Coronary artery (tissue), 2 donors: ENCODE results near the gene FAM209B.

Source experiments
- DNase-seq: peaks from one replicate; pipeline ENCODE4 v3.0.0-alpha.2; 2017; ENCODE audit warnings: low spot score
- H3K27ac ChIP-seq, 2 donors: fragments of 200-600 bp; sonication (generic); one replicate each; pipeline ENCODE4 v1.5.1; 2016 to 2019
- H3K4me3 ChIP-seq: fragments of 200-600 bp; sonication (generic); 2 replicates; pipeline ENCODE4 v1.5.1; 2016; ENCODE audit warnings: mild to moderate bottlenecking, moderate library complexity
- TF ChIP-seq, protein P1 (sequence below): fragments of 200-600 bp; sonication (generic); IDR thresholded peaks from one replicate; pipeline ENCODE4 v1.5.1; 2019; ENCODE audit warnings: antibody characterized with exemption

FAM209B gene

GRCh38 chr20:56575961-56576360 is 42.9 kb downstream of the FAM209B start:
- TF ChIP-seq, protein P1, sequence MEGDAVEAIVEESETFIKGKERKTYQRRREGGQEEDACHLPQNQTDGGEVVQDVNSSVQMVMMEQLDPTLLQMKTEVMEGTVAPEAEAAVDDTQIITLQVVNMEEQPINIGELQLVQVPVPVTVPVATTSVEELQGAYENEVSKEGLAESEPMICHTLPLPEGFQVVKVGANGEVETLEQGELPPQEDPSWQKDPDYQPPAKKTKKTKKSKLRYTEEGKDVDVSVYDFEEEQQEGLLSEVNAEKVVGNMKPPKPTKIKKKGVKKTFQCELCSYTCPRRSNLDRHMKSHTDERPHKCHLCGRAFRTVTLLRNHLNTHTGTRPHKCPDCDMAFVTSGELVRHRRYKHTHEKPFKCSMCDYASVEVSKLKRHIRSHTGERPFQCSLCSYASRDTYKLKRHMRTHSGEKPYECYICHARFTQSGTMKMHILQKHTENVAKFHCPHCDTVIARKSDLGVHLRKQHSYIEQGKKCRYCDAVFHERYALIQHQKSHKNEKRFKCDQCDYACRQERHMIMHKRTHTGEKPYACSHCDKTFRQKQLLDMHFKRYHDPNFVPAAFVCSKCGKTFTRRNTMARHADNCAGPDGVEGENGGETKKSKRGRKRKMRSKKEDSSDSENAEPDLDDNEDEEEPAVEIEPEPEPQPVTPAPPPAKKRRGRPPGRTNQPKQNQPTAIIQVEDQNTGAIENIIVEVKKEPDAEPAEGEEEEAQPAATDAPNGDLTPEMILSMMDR, result no peak
- DNase-seq, result no peak
- no peak overlapping the region for H3K27ac ChIP-seq
- no peak overlapping the region for H3K4me3 ChIP-seq

GRCh38 chr20:56579301-56579710 is 46.3 kb downstream of the FAM209B start:
- TF ChIP-seq, protein P1, result no peak
- Histone ChIP-seq H3K4me3 (no peak overlapping the region), H3K27ac (no peak overlapping the region)
- DNase-seq, result no peak

GRCh38 chr20:56580226-56580625 is 47.2 kb downstream of the FAM209B start:
- TF ChIP-seq, protein P1, result no peak
- Histone ChIP-seq H3K4me3 (no peak overlapping the region), H3K27ac (no peak overlapping the region)
- DNase-seq, result no peak

DNA sequence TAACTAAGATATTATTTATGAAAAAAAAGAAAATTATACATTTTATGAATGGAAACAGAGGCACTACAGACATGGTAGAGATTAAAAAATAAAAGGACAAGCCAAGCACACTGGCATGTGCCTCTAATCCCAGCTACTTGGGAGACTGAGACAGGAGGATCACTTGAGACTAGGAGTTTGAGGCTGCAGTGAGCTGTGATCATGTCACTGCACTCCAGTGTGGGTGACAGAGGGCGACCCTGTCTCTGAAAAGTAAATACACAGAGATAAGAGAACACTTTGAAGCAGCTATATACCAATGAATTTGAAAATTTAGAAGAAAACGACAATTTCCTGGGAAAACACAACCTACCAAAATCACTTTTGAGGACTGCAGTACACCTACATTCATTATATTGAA is 48.7 kb downstream of the FAM209B start:
- no peak overlapping the region for H3K27ac ChIP-seq
- TF ChIP-seq, protein P1, result no peak
- DNase-seq, result no peak
- H3K4me3 ChIP-seq, result no peak overlapping the region

DNA sequence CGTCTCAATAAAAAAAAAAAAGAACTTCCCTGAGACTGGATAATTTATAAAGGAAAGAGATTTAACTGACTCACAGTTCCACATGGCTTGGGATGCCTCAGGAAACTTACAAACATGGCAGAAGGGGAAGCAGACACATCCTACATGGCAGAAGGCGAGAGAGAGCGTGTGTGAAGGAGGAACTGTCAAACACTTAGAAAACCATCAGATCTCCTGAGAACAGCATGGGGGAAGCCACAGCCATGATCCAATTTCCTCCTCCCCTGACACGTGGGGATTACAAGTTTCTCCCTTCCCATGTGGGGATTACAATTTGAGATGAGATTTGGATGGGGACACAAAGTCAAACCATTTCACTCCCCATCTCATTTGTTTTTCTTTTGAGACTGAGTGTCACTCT is 49.5 kb downstream of the FAM209B start:
- Histone ChIP-seq H3K27ac (no peak overlapping the region), H3K4me3 (no peak overlapping the region)
- DNase-seq, result no peak
- TF ChIP-seq, protein P1, result no peak

DNA sequence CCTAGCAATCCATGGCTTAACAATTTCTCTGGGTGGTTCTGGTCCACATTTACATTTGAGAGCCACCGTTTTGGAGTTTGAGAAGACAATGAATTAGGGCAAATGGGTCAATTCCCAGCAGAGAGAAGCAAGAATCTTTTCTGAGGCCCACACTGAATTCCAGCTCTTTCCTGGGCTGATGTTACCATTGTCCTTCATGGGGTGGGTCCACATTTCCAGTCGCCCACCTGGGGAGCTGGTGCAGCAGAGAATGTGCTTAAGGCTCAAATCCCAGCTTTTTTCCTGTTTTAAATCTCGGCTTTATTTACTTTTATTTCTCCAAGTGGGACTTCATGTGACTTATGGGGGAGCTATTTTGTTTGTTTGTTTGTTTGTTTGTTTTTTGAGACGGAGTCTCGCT is 51.9 kb downstream of the FAM209B start:
- DNase-seq, result no peak
- H3K4me3 ChIP-seq, result no peak overlapping the region
- H3K27ac ChIP-seq, result no peak overlapping the region
- TF ChIP-seq, protein P1, result no peak
